Measurements from ENCODE around the gene KDM7A. TPM values are rescaled to one million over a fixed set of nuclear protein-coding genes. Genes with fewer than 3 reads are reported as not detected.

The KDM7A gene
- total and polyA plus RNA-seq, 9 donors, result 3.8 to 13.2 (median 6.8) TPM

GRCh38 chr7:140078392-140078791, 98.4 kb downstream of the KDM7A start:
- peaks cover 1% of the 10 kb centered on the region for H3K4me1 ChIP-seq (ENCODE audit: insufficient read depth)
- intact Hi-C loops (cut with DNase I), result no loop called here
- no peak overlapping the region for H3K27ac ChIP-seq
- DNase-seq, result no peak
- H3K36me3 ChIP-seq, result no peaks in the 10 kb centered on the region
- no peaks in the 10 kb centered on the region for H3K27me3 ChIP-seq
- TF ChIP-seq CTCF (IDR thresholded peaks at IDR 0.05) (no peak), POLR2A (IDR thresholded peaks at IDR 0.05) (no peak), EP300 (IDR thresholded peaks at IDR 0.05) (no peak)
- no peaks in the 10 kb centered on the region for H3K9me3 ChIP-seq
- H3K4me3 ChIP-seq, result no peak overlapping the region
- WGBS, 3 donors, result 73 to 82% (median 80%) methylated on average over 13 of the region's 13 CpGs

- no peaks in the 10 kb centered on the region for H3K27me3 ChIP-seq
- H3K4me3 ChIP-seq, result no peak overlapping the region
- peaks cover 1% of the 10 kb centered on the region for H3K4me1 ChIP-seq (ENCODE audit: insufficient read depth)
- no peak for DNase-seq
- TF ChIP-seq EP300 (IDR thresholded peaks at IDR 0.05) (no peak), POLR2A (IDR thresholded peaks at IDR 0.05) (no peak), CTCF (IDR thresholded peaks at IDR 0.05) (no peak)
- no peaks in the 10 kb centered on the region for H3K36me3 ChIP-seq
- no peaks in the 10 kb centered on the region for H3K9me3 ChIP-seq
- intact Hi-C loops (cut with DNase I), result no loop called here
- H3K27ac ChIP-seq, result no peak overlapping the region
- WGBS, 3 donors, result 62 to 72% (median 64%) methylated on average over 6 of the region's 6 CpGs
Observed at GRCh38 chr7:140074780-140075179, 102.0 kb downstream of the KDM7A start.

GRCh38 chr7:140070546-140070945, 106.2 kb downstream of the KDM7A start:
- Histone ChIP-seq H3K27ac (no peak overlapping the region), H3K27me3 (no peaks in the 10 kb centered on the region), H3K4me1 (ENCODE audit: insufficient read depth) (no peaks in the 10 kb centered on the region), H3K9me3 (no peaks in the 10 kb centered on the region), H3K36me3 (no peaks in the 10 kb centered on the region), H3K4me3 (no peak overlapping the region)
- no peak for TF ChIP-seq EP300 (IDR thresholded peaks at IDR 0.05)
- no peak for TF ChIP-seq POLR2A (IDR thresholded peaks at IDR 0.05)
- no peak for TF ChIP-seq CTCF (IDR thresholded peaks at IDR 0.05)
- no peak for DNase-seq
- intact Hi-C loops (cut with DNase I), result no loop called here

- intact Hi-C loops (cut with DNase I), result no loop called here
- DNase-seq, result no peak
- TF ChIP-seq CTCF (IDR thresholded peaks at IDR 0.05) (no peak), EP300 (IDR thresholded peaks at IDR 0.05) (no peak), POLR2A (IDR thresholded peaks at IDR 0.05) (no peak)
Observed at GRCh38 chr7:140069298-140069949, 107.4 kb downstream of the KDM7A start.

More at GRCh38 chr7:140069298-140069949, 107.4 kb downstream of the KDM7A start:
- 91 to 94% (median 94%) methylated on average over 4 of the region's 4 CpGs for WGBS, 3 donors
- H3K27me3 ChIP-seq, result no peaks in the 10 kb centered on the region
- no peaks in the 10 kb centered on the region for H3K36me3 ChIP-seq
- H3K4me3 ChIP-seq, result no peak overlapping the region
- no peak overlapping the region for H3K27ac ChIP-seq
- H3K9me3 ChIP-seq, result no peaks in the 10 kb centered on the region
- no peaks in the 10 kb centered on the region for H3K4me1 ChIP-seq (ENCODE audit: insufficient read depth)

All from ovary (tissue), 9 donors.